ENCODE results near the gene CRYGN.

DNA sequence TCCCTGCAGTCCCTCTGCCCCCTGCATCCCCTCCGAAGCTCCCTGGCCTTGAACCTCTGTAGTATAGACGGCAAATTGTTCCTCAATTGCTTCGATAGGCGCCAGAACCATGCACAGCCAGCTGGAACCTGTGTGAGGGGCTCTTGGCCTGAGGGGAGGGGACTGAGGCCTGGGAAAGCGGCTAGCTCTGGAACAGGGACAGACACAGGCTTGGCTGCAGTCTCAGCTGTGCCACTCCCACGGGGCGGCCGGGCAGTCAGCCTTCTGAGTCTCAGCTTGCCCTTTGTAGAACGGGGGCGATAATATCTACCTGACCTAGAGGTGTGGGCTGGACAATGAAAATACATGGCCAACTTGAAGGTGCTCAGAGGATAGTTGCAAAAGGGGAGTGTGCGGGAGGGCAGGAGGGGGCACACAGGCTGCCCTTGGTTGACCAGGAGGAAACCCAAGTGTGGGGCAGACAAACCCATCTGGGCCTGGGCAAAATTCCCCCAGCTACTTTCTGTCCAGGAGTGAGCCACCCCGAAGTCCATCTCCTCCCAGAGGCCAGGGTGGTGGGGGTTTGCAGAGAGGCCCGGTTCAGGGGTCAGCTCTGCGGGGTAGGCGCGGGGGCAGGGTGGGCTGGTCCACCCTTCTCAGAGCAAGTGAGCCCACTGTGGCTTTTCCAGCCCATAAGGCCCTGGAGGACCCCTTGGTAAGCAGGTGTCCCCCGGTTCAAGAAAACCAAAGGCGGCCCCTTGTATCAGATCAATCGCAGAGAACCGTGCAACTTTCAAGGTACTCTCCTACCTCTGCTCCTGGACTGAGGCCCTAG, 4.6 kb downstream of the CRYGN start:
- TF ChIP-seq, protein P1, sequence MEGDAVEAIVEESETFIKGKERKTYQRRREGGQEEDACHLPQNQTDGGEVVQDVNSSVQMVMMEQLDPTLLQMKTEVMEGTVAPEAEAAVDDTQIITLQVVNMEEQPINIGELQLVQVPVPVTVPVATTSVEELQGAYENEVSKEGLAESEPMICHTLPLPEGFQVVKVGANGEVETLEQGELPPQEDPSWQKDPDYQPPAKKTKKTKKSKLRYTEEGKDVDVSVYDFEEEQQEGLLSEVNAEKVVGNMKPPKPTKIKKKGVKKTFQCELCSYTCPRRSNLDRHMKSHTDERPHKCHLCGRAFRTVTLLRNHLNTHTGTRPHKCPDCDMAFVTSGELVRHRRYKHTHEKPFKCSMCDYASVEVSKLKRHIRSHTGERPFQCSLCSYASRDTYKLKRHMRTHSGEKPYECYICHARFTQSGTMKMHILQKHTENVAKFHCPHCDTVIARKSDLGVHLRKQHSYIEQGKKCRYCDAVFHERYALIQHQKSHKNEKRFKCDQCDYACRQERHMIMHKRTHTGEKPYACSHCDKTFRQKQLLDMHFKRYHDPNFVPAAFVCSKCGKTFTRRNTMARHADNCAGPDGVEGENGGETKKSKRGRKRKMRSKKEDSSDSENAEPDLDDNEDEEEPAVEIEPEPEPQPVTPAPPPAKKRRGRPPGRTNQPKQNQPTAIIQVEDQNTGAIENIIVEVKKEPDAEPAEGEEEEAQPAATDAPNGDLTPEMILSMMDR (IDR thresholded peaks at IDR 0.05), result no peak
- TF ChIP-seq POLR2A (IDR thresholded peaks at IDR 0.05), result no peak

All from uterus (tissue), 2 donors.